PC-9 (cell line): ENCODE results near the gene COX14. TPM values are rescaled to one million over a fixed set of nuclear protein-coding genes. Genes with fewer than 3 reads are reported as not detected.

ENCODE experiments used
- BruUV-seq: library from RNA; stranded (reverse); fragments of 400-500 nt; replicated peaks from 2 replicates; lab custom pipeline; 2021; lab: Mats Ljungman, UMichigan
- CTCF ChIA-PET: fragments of 300-600 bp; sonication (Branson Sonifier 250); formaldehyde crosslinking; loops from one replicate; lab custom pipeline; 2022; ENCODE audit warnings: antibody characterized with exemption; lab: Charles Lee
- POLR2A ChIA-PET: fragments of 300-600 bp; sonication (Branson Sonifier 250); formaldehyde crosslinking; loops from one replicate; lab custom pipeline; 2022; ENCODE audit warnings: antibody characterized with exemption; ENCODE audit not compliant: unreplicated experiment; lab: Charles Lee
- DNase-seq, 2 experiments: peaks; one replicate each; pipeline versions ENCODE4 v3.0.0 to v3.0.0-alpha.2; 2015 to 2022; ENCODE audit warnings: mixed read lengths in 1 of 2
- H2AFZ ChIP-seq: fragments of 200-600 bp; sonication (generic); 2 replicates; pipeline ENCODE4 v1.8.1; 2017; ENCODE audit warnings: antibody characterized with exemption
- H3F3A ChIP-seq: fragments of 200-600 bp; sonication (generic); 2 replicates; pipeline ENCODE4 v1.8.1; 2017; ENCODE audit warnings: antibody characterized with exemption, mild to moderate bottlenecking, low read depth; ENCODE audit not compliant: insufficient read depth
- H3K27ac ChIP-seq: fragments of 200-600 bp; sonication (generic); 2 replicates; pipeline ENCODE4 v1.6.1; 2016; ENCODE audit warnings: mixed run types
- H3K27me3 ChIP-seq: fragments of 200-600 bp; sonication (generic); 2 replicates; pipeline ENCODE4 v1.6.1; 2016; ENCODE audit warnings: low read depth, mixed run types; ENCODE audit not compliant: insufficient read depth
- H3K36me3 ChIP-seq: fragments of 200-600 bp; sonication (generic); 2 replicates; pipeline ENCODE4 v1.6.1; 2016; ENCODE audit warnings: low read depth, mixed run types
- H3K4me1 ChIP-seq: fragments of 200-600 bp; sonication (generic); replicated peaks from 2 replicates; pipeline ENCODE4 v1.6.1; 2016; ENCODE audit warnings: mixed run types; ENCODE audit not compliant: insufficient read depth
- H3K4me2 ChIP-seq: fragments of 200-600 bp; sonication (generic); 2 replicates; pipeline ENCODE4 v1.6.1; 2017; ENCODE audit warnings: mixed run types
- H3K4me3 ChIP-seq: fragments of 200-600 bp; sonication (generic); 2 replicates; pipeline ENCODE4 v1.6.1; 2016; ENCODE audit warnings: mixed run types
- H3K79me2 ChIP-seq: fragments of 200-600 bp; sonication (generic); 2 replicates; pipeline ENCODE4 v1.6.1; 2017; ENCODE audit warnings: low read depth, mixed run types
- H3K9me2 ChIP-seq: fragments of 200-600 bp; sonication (generic); 2 replicates; pipeline ENCODE4 v1.8.1; 2017; ENCODE audit warnings: mild to moderate bottlenecking; ENCODE audit not compliant: insufficient read depth
- H3K9me3 ChIP-seq: fragments of 200-600 bp; sonication (generic); 2 replicates; pipeline ENCODE4 v1.8.1; 2016; ENCODE audit warnings: low read depth; ENCODE audit not compliant: insufficient read depth
- H4K20me1 ChIP-seq: fragments of 200-600 bp; sonication (generic); 2 replicates; pipeline ENCODE4 v1.8.1; 2017; ENCODE audit not compliant: insufficient read depth
- EZH2 ChIP-seq: fragments of 200-600 bp; sonication (generic); IDR thresholded peaks from 2 replicates; pipeline ENCODE4 v1.8.0; 2017; ENCODE audit warnings: antibody characterized with exemption, low read depth
- intact Hi-C: fragments of 100-400 bp; cut with micrococcal nuclease; formaldehyde crosslinking; loops from one replicate; pipeline ENCODE4 v1.10.0; 2022; ENCODE audit not compliant: unreplicated experiment
- total RNA-seq: library from RNA; stranded (reverse); gene quantifications from 2 replicates; pipeline ENCODE4 v1.2.3, GENCODE V29; 2021
- TF ChIP-seq, protein P1 (sequence below): fragments of 200-600 bp; sonication (generic); conservative IDR thresholded peaks from 2 replicates; pipeline ENCODE4 v1.6.1; 2017; ENCODE audit warnings: mixed run types, antibody characterized with exemption, mild to moderate bottlenecking, moderate library complexity

Gene COX14
- total RNA-seq, 1 experiment from 2014 or later, result 53.9 TPM

DNA sequence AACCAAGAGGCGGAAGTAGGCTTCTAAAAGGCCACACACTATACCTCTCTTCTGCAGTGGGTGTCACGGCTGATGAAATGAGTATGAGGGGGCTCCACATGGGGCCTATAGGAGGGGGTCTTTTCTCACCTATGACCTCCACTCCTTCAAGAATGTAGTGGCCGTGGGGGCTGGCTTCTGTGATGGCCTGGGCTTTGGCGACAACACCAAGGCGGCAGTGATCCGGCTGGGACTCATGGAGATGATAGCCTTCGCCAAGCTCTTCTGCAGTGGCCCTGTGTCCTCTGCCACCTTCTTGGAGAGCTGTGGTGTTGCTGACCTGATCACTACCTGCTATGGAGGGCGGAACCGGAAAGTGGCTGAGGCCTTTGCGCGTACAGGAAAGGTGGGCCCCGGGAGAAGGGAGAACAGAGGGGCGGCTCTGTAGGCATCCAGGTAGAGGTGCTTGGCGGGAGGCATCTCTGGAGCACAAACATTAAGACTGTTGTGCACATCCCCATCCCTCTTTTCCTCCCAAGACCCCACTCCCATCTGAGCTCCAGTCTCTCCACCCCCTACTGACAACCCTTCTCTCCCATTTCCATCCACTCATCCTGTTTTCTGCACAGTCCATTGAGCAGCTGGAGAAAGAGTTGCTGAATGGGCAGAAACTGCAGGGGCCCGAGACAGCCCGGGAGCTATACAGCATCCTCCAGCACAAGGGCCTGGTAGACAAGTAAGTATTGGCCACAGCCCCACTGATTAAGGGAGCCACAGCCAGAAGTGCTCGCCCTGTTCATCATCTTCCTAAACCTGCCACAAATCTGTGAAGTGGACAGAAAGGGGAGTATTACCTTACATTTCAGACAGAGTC, 4.4 kb upstream of the COX14 start:
- Histone ChIP-seq H2AFZ (no peak overlapping the region), H4K20me1 (no peaks in the 10 kb centered on the region), H3K4me2 (no peak overlapping the region), H3K36me3 (no peaks in the 10 kb centered on the region), H3K4me1 (peaks cover 32% of the 10 kb centered on the region), H3K27me3 (no peaks in the 10 kb centered on the region), H3F3A (peaks cover 38% of the 10 kb centered on the region), H3K27ac (no peak overlapping the region), H3K79me2 (peaks cover 5% of the 10 kb centered on the region), H3K9me3 (no peaks in the 10 kb centered on the region), H3K4me3 (no peak overlapping the region), H3K9me2 (no peaks in the 10 kb centered on the region)
- intact Hi-C loops, result no loop called here
- TF ChIP-seq, protein P1, sequence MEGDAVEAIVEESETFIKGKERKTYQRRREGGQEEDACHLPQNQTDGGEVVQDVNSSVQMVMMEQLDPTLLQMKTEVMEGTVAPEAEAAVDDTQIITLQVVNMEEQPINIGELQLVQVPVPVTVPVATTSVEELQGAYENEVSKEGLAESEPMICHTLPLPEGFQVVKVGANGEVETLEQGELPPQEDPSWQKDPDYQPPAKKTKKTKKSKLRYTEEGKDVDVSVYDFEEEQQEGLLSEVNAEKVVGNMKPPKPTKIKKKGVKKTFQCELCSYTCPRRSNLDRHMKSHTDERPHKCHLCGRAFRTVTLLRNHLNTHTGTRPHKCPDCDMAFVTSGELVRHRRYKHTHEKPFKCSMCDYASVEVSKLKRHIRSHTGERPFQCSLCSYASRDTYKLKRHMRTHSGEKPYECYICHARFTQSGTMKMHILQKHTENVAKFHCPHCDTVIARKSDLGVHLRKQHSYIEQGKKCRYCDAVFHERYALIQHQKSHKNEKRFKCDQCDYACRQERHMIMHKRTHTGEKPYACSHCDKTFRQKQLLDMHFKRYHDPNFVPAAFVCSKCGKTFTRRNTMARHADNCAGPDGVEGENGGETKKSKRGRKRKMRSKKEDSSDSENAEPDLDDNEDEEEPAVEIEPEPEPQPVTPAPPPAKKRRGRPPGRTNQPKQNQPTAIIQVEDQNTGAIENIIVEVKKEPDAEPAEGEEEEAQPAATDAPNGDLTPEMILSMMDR, result no peak
- TF ChIP-seq EZH2, result no peak
- ChIA-PET POLR2A (interaction anchor here (0.6 kb wide), 1 partner anchor 485 kb away, joined by 6 read pairs; no protein-coding TSS in a partner anchor), CTCF (interaction anchor here (0.6 kb wide), 1 partner anchor 65 kb away, joined by 11 read pairs; no protein-coding TSS in a partner anchor)
- no peak for DNase-seq
- no TSS peak for BruUV-seq

DNA sequence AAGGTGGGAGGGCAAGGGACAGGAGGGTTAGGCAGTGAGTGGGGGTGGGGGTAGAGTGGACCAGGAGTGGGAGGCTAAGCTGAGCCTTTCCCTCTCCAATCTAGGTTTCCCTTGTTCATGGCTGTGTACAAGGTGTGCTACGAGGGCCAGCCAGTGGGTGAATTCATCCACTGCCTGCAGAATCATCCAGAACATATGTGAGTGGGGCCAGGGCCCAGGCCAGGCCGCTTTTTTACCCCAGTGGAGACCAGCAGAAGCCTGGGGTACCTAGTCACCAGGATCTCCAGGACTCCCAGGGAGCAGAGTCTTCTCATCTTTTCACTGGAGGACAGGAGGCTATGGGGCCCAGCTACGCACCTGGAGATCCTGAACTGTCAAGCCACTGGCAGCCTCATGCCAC, 2.7 kb upstream of the COX14 start:
- Histone ChIP-seq H3K9me3 (no peaks in the 10 kb centered on the region), H3K27ac (peak overlapping the region; percentile 80), H4K20me1 (peaks cover 5% of the 10 kb centered on the region), H3K27me3 (no peaks in the 10 kb centered on the region), H3F3A (peaks cover 38% of the 10 kb centered on the region), H2AFZ (no peak overlapping the region), H3K79me2 (peaks cover 22% of the 10 kb centered on the region), H3K4me3 (peak overlapping the region; percentile 41; the same call in 1 of the 2 replicates), H3K36me3 (no peaks in the 10 kb centered on the region), H3K9me2 (no peaks in the 10 kb centered on the region), H3K4me1 (peaks cover 41% of the 10 kb centered on the region), H3K4me2 (peak overlapping the region; percentile 75)
- intact Hi-C loops, result no loop called here
- no TSS peak for BruUV-seq
- CTCF ChIA-PET, result interaction anchor here (0.5 to 4.1 kb wide), 3 partner anchors 20 to 817 kb away, joined by 5 to 21 read pairs (median 8); partner anchors contain the start of gene SMARCD1
- no peak for DNase-seq
- POLR2A ChIA-PET, result no interaction called here
- TF ChIP-seq, protein P1, result no peak
- TF ChIP-seq EZH2, result no peak

DNA sequence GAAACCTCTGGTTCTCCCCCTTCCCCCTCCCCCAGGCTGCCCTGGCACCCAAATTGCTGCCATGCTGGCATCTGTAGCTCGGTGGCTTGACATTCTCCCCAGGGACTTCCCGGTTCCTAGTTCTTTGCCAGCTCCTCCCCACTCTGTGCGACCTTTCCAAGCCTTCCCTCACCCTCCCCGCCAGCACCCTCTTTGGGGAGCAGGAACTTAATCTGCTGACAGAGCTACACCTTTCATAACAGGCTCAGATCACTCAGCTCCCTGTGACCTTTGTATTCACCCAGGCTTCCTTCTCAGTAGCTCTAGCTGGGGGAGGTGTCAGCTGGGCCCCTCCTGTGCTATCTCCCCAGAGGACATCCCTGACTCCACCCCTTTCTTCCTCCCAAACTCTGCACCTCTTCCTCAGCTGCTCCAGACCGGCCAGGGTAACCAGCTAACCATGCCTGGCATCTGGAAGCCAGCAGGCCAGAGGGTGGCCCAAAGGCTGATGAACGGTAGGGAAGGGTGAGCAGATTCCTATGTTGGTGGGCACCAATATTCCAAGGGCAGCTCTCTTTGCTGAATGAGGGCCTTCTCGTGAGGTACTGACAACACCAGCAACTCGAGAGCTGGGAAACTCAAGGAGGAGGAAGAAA, 1.8 kb upstream of the COX14 start:
- H3K4me3 ChIP-seq, result peak overlapping the region; percentile 41; the same call in 1 of the 2 replicates
- H4K20me1 ChIP-seq, result peaks cover 10% of the 10 kb centered on the region
- POLR2A ChIA-PET, result interaction anchor here (0.5 to 1.4 kb wide), 13 partner anchors 20 to 824 kb away, joined by 3 to 21 read pairs (median 4); partner anchors contain the start of genes CERS5, LARP4 and SMARCD1
- BruUV-seq, result TSS peak; percentile 29
- peak; percentile 44 to 64 for DNase-seq
- no peaks in the 10 kb centered on the region for H3K27me3 ChIP-seq
- H3K79me2 ChIP-seq, result peaks cover 30% of the 10 kb centered on the region
- H3K9me2 ChIP-seq, result no peaks in the 10 kb centered on the region
- H3K4me2 ChIP-seq, result peak overlapping the region; percentile 75
- peak overlapping the region; percentile 80 for H3K27ac ChIP-seq
- peaks cover 38% of the 10 kb centered on the region for H3F3A ChIP-seq
- CTCF ChIA-PET, result interaction anchor here (0.6 to 4.1 kb wide), 10 partner anchors 14 to 502 kb away, joined by 3 to 21 read pairs (median 4); partner anchors contain the start of genes DIP2B and SMARCD1
- H3K36me3 ChIP-seq, result no peaks in the 10 kb centered on the region
- H3K9me3 ChIP-seq, result no peaks in the 10 kb centered on the region
- peak overlapping the region; percentile 67 for H2AFZ ChIP-seq
- no peak for TF ChIP-seq EZH2
- TF ChIP-seq, protein P1, result no peak
- H3K4me1 ChIP-seq, result peaks cover 43% of the 10 kb centered on the region
- intact Hi-C loops, result loop anchor here (2.0 kb wide), 3 partner anchors 25 to 145 kb away; partner anchors contain the start of genes CERS5 and SMARCD1
